ENCODE data around the gene ANKRD13B.

- TF ChIP-seq CTCF (conservative IDR thresholded peaks at IDR 0.05) (no peak; the same call in 1 of the 2 replicates), ZFX (IDR thresholded peaks at IDR 0.05) (no peak)
These were observed 20.0 kb upstream of the ANKRD13B start for GRCh38 chr17:29572691-29573557.
